Calu3 (cell line): ENCODE measurements around the gene OR4D1. TPM values are rescaled to one million over a fixed set of nuclear protein-coding genes. Genes with fewer than 3 reads are reported as not detected.
A peak's percentile ranks its signal among the peaks of the same experiment; 100 is the strongest.

ENCODE experiments used
- BruUV-seq: library from RNA; stranded (reverse); fragments of 400-500 nt; replicated peaks from 2 replicates; lab custom pipeline; 2021; lab: Mats Ljungman, UMichigan
- CTCF ChIA-PET: fragments of 300-600 bp; sonication (Branson Sonifier 250); formaldehyde crosslinking; loops from one replicate; lab custom pipeline; 2022; ENCODE audit warnings: antibody characterized with exemption; lab: Charles Lee
- DNase-seq: peaks from one replicate; pipeline ENCODE4 v3.0.0; 2022
- H3K27ac Mint-ChIP-seq: one replicate; pipeline ENCODE4 v1.8.0; 2022; ENCODE audit warnings: mixed read lengths; ENCODE audit not compliant: unreplicated experiment
- H3K27me3 Mint-ChIP-seq: one replicate; pipeline ENCODE4 v1.8.0; 2022; ENCODE audit warnings: mixed read lengths; ENCODE audit not compliant: unreplicated experiment
- H3K36me3 Mint-ChIP-seq: one replicate; pipeline ENCODE4 v1.8.0; 2022; ENCODE audit warnings: mild to moderate bottlenecking, moderate library complexity, mixed read lengths; ENCODE audit not compliant: insufficient read depth, unreplicated experiment
- H3K4me1 Mint-ChIP-seq: one replicate; pipeline ENCODE4 v1.8.0; 2022; ENCODE audit warnings: mild to moderate bottlenecking, low read depth, mixed read lengths; ENCODE audit not compliant: unreplicated experiment
- H3K4me3 Mint-ChIP-seq: one replicate; pipeline ENCODE4 v1.8.0; 2022; ENCODE audit warnings: mild to moderate bottlenecking, low read depth, moderate library complexity, mixed read lengths; ENCODE audit not compliant: unreplicated experiment
- H3K9me3 Mint-ChIP-seq: one replicate; pipeline ENCODE4 v1.8.0; 2022; ENCODE audit warnings: low read depth, mixed read lengths; ENCODE audit not compliant: unreplicated experiment
- intact Hi-C: fragments of 100-400 bp; cut with micrococcal nuclease; formaldehyde crosslinking; loops from one replicate; pipeline ENCODE4 v1.10.0; 2022; ENCODE audit not compliant: unreplicated experiment
- total RNA-seq: library from RNA; stranded (reverse); gene quantifications from 2 replicates; pipeline ENCODE4 v1.2.3, GENCODE V29; 2022
- TF ChIP-seq, protein P1 (sequence below): fragments of 200-600 bp; IDR thresholded peaks from one replicate; pipeline ENCODE4 v1.8.0; 2022; ENCODE audit warnings: antibody characterized with exemption; ENCODE audit not compliant: unreplicated experiment

OR4D1 gene
- total RNA-seq, 1 experiment from 2014 or later = not detected

DNA sequence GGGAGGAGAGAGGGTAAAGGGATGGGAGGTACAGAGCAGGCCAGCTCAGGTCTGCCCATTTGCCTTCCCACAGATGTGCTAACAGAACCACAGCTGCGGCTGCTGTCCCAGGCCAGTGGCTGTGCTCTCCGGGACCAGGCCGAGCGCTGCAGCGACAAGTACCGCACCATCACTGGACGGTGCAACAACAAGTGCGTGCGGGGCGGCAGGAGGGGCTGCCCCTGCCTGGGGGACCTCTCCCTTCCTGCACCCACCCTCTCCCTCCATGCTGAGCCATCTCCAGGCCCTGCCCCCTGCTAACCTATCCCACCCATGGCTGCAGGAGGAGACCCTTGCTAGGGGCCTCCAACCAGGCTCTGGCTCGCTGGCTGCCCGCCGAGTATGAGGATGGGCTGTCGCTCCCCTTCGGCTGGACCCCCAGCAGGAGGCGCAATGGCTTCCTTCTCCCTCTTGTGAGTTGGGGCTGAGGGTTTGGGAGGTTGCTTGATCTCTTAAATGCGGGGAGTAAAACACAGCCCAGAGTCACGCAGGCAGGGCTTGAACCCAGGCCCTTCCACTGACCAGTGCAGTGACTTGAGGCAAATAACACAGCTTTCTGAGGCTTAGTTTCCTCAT lies 45.6 kb downstream of the OR4D1 start:
- H3K9me3 Mint-ChIP-seq = no peaks in the 10 kb centered on the region
- H3K4me1 Mint-ChIP-seq = peaks cover 6% of the 10 kb centered on the region
- DNase-seq = no peak
- H3K27me3 Mint-ChIP-seq = peaks cover 97% of the 10 kb centered on the region
- intact Hi-C loops = no loop called here
- CTCF ChIA-PET = no interaction called here
- H3K27ac Mint-ChIP-seq = no peak overlapping the region
- H3K36me3 Mint-ChIP-seq = no peaks in the 10 kb centered on the region
- no TSS peak for BruUV-seq
- TF ChIP-seq, protein P1, sequence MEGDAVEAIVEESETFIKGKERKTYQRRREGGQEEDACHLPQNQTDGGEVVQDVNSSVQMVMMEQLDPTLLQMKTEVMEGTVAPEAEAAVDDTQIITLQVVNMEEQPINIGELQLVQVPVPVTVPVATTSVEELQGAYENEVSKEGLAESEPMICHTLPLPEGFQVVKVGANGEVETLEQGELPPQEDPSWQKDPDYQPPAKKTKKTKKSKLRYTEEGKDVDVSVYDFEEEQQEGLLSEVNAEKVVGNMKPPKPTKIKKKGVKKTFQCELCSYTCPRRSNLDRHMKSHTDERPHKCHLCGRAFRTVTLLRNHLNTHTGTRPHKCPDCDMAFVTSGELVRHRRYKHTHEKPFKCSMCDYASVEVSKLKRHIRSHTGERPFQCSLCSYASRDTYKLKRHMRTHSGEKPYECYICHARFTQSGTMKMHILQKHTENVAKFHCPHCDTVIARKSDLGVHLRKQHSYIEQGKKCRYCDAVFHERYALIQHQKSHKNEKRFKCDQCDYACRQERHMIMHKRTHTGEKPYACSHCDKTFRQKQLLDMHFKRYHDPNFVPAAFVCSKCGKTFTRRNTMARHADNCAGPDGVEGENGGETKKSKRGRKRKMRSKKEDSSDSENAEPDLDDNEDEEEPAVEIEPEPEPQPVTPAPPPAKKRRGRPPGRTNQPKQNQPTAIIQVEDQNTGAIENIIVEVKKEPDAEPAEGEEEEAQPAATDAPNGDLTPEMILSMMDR = no peak
- H3K4me3 Mint-ChIP-seq = no peak overlapping the region

DNA sequence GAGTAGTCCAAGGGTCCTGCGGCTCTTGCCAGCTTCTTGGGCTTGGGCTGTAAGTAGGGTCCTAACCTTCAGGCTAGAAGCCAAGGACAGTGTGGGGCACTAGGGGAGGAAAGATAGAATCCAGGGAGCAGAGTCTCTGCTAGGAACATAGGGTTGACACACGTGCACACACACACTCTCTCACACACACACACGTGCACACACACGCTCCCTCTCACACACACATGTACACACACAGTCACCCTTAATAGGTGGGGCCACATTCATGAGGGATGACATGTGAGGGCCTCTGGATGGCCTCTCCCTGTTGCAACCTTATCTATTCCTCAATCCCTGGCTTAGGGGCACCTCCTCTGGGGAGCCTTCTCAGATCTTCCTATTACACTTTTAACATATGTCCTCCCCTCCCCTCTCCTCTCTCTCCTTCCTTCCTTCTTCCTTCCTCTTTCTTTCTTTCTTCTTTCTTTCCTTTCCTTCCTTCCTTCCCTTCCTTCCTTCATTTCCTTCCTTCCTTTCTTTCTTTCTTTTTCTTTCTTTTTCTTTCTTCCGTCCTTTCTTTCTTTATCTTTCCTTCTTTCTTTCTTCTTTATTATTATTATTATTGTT lies 47.4 kb downstream of the OR4D1 start:
- TF ChIP-seq, protein P1 = no peak
- no peaks in the 10 kb centered on the region for H3K4me1 Mint-ChIP-seq
- intact Hi-C loops = no loop called here
- CTCF ChIA-PET = no interaction called here
- DNase-seq = no peak
- no peak overlapping the region for H3K4me3 Mint-ChIP-seq
- H3K27me3 Mint-ChIP-seq = peaks cover 100% of the 10 kb centered on the region
- no peak overlapping the region for H3K27ac Mint-ChIP-seq
- no peaks in the 10 kb centered on the region for H3K36me3 Mint-ChIP-seq
- no peaks in the 10 kb centered on the region for H3K9me3 Mint-ChIP-seq
- BruUV-seq = no TSS peak

DNA sequence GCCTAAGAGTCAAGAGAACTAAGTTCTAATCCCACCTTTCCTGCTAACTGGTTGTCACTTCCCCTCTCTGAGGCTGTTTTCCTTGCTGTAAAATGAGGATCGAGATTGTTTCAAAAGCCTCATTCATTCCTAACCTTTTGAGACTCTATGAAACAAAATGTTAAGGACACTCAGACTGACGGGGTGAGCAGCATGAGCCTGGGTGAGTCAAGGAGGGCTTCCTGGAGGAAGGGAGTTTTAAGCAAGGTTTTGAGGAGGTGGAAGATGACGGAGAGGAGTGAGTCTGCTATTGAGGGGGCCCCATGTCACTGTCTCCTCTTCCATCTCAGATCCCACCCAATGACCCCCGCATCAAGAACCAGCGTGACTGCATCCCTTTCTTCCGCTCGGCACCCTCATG lies 48.4 kb downstream of the OR4D1 start:
- H3K4me1 Mint-ChIP-seq = no peaks in the 10 kb centered on the region
- H3K4me3 Mint-ChIP-seq = no peak overlapping the region
- H3K27me3 Mint-ChIP-seq = peaks cover 97% of the 10 kb centered on the region
- intact Hi-C loops = no loop called here
- TF ChIP-seq, protein P1 = no peak
- no peak overlapping the region for H3K27ac Mint-ChIP-seq
- H3K9me3 Mint-ChIP-seq = no peaks in the 10 kb centered on the region
- DNase-seq = no peak
- CTCF ChIA-PET = no interaction called here
- BruUV-seq = no TSS peak
- H3K36me3 Mint-ChIP-seq = no peaks in the 10 kb centered on the region

DNA sequence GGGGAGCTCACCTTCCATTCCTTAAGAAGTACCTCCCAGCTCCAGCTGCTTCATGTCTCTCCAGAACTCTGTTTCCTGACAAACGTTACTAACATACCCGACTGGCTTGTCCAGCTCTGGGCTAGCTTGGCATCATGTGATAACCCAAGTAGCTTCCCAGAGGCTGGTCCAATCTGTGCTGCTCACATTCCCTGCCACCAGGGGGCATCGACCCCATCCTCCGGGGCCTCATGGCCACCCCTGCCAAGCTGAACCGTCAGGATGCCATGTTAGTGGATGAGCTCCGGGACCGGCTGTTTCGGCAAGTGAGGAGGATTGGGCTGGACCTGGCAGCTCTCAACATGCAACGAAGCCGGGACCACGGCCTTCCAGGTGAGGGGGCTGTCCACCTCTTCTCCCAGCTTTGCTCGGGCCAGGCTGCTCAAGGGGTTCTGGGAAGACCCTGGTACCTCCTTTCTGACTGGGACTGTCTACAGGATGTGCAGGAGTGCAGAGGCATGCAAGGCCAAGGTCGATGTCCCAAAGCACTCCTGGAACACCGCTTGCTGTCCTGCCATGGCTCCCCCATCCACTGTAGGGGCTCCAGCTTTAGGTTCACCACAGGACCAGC lies 51.9 kb downstream of the OR4D1 start:
- intact Hi-C loops = no loop called here
- no TSS peak for BruUV-seq
- Mint-ChIP-seq H3K27ac (no peak overlapping the region), H3K4me3 (no peak overlapping the region), H3K36me3 (no peaks in the 10 kb centered on the region), H3K9me3 (no peaks in the 10 kb centered on the region), H3K4me1 (no peaks in the 10 kb centered on the region), H3K27me3 (peaks cover 62% of the 10 kb centered on the region)
- TF ChIP-seq, protein P1 = peak; percentile 36
- peak; percentile 50 for DNase-seq
- CTCF ChIA-PET = interaction anchor here (0.5 to 1.9 kb wide), 2 partner anchors 10 to 50 kb away, joined by 3 to 6 read pairs; no protein-coding TSS in a partner anchor
